PC-3 (cell line): ENCODE results near the gene GLIPR2. TPM values are rescaled to one million over a fixed set of nuclear protein-coding genes. Genes with fewer than 3 reads are reported as not detected.

Source experiments
- ATAC-seq: fragments of 200-7000 bp; cut with Tn5 transposase; 2 replicates; pipeline ENCODE4 v1.9.1; 2020; ENCODE audit warnings: mild to moderate bottlenecking, moderate library complexity
- BruUV-seq: library from RNA; stranded (reverse); fragments of 400-500 nt; replicated peaks from 2 replicates; lab custom pipeline; 2021; lab: Mats Ljungman, UMichigan
- CTCF ChIA-PET: fragments of 300-600 bp; sonication (Branson Sonifier 250); formaldehyde crosslinking; loops from one replicate; lab custom pipeline; 2022; ENCODE audit warnings: antibody characterized with exemption; lab: Charles Lee
- POLR2A ChIA-PET: fragments of 300-600 bp; sonication (Branson Sonifier 250); formaldehyde crosslinking; loops from one replicate; lab custom pipeline; 2022; ENCODE audit warnings: antibody characterized with exemption; ENCODE audit not compliant: unreplicated experiment; lab: Charles Lee
- DNase-seq: peaks from one replicate; pipeline ENCODE4 v3.0.0-alpha.2; 2015
- H2AFZ ChIP-seq: fragments of 300-600 bp; sonication (generic); 2 replicates; pipeline ENCODE4 v1.6.0; 2016; ENCODE audit warnings: antibody characterized with exemption, low read length
- H3F3A ChIP-seq: fragments of 300-600 bp; sonication (generic); one replicate; pipeline ENCODE4 v1.6.0; 2017; ENCODE audit warnings: antibody characterized with exemption, low read length, control low read depth, mild to moderate bottlenecking; ENCODE audit not compliant: unreplicated experiment
- H3K27ac ChIP-seq: fragments of 300-600 bp; sonication (generic); 2 replicates; pipeline ENCODE4 v1.5.1; 2016; ENCODE audit warnings: mild to moderate bottlenecking, low read length
- H3K27me3 ChIP-seq: fragments of 300-600 bp; sonication (generic); 2 replicates; pipeline ENCODE4 v1.6.1; 2016; ENCODE audit warnings: low read length, mixed read lengths
- H3K36me3 ChIP-seq: fragments of 300-600 bp; sonication (generic); 2 replicates; pipeline ENCODE4 v1.6.1; 2016; ENCODE audit warnings: low read depth, mixed run types, low read length, mixed read lengths
- H3K4me1 ChIP-seq: fragments of 300-600 bp; sonication (generic); 2 replicates; pipeline ENCODE4 v1.5.1; 2016; ENCODE audit warnings: low read length; ENCODE audit not compliant: insufficient read depth
- H3K4me2 ChIP-seq: fragments of 300-600 bp; sonication (generic); 2 replicates; pipeline ENCODE4 v1.6.0; 2016; ENCODE audit warnings: low read length
- H3K4me3 ChIP-seq: fragments of 300-600 bp; sonication (generic); 2 replicates; pipeline ENCODE4 v1.5.1; 2016; ENCODE audit warnings: mild to moderate bottlenecking, low read length, mixed read lengths
- H3K79me2 ChIP-seq: fragments of 300-600 bp; sonication (generic); 2 replicates; pipeline ENCODE4 v1.6.1; 2017; ENCODE audit warnings: low read length, mixed read lengths
- H3K9ac ChIP-seq: fragments of 300-600 bp; sonication (generic); 2 replicates; pipeline ENCODE4 v1.6.0; 2016; ENCODE audit warnings: mild to moderate bottlenecking, low read length
- H3K9me2 ChIP-seq: fragments of 300-600 bp; sonication (generic); replicated peaks from 2 replicates; pipeline ENCODE4 v1.6.1; 2016; ENCODE audit warnings: mixed run types, low read length, mixed read lengths
- H3K9me3 ChIP-seq: fragments of 300-600 bp; sonication (generic); 2 replicates; pipeline ENCODE4 v1.6.1; 2016; ENCODE audit warnings: low read length, mixed read lengths
- H4K20me1 ChIP-seq: fragments of 300-600 bp; sonication (generic); 2 replicates; pipeline ENCODE4 v1.6.1; 2016; ENCODE audit warnings: low read length, mixed read lengths
- EZH2 ChIP-seq: fragments of 300-600 bp; sonication (generic); IDR thresholded peaks from one replicate; pipeline ENCODE4 v1.6.1; 2017; ENCODE audit warnings: antibody characterized with exemption, mild to moderate bottlenecking, low read length; ENCODE audit not compliant: unreplicated experiment
- EZH2phosphoT487 ChIP-seq: fragments of 300-600 bp; sonication (generic); IDR thresholded peaks from 2 replicates; pipeline ENCODE4 v1.6.1; 2018; ENCODE audit warnings: mild to moderate bottlenecking, antibody characterized with exemption, low read length, borderline replicate concordance
- intact Hi-C: fragments of 100-400 bp; cut with micrococcal nuclease; formaldehyde crosslinking; loops from 2 replicates; pipeline ENCODE4 v1.9.0; 2023
- total RNA-seq: library from RNA; depleted of rRNA; stranded (reverse); fragments of >200 nt; gene quantifications from 2 replicates; pipeline ENCODE4 v1.2.3, GENCODE V29; 2014; rRNA removed
- TF ChIP-seq, protein P1 (sequence below): fragments of 300-600 bp; sonication (generic); conservative IDR thresholded peaks from 2 replicates; pipeline ENCODE4 v1.5.1; 2017; ENCODE audit warnings: antibody characterized with exemption, low read depth, mild to moderate bottlenecking, low read length

Gene GLIPR2
- total RNA-seq, 1 experiment from 2014 or later: 6.7 TPM

DNA sequence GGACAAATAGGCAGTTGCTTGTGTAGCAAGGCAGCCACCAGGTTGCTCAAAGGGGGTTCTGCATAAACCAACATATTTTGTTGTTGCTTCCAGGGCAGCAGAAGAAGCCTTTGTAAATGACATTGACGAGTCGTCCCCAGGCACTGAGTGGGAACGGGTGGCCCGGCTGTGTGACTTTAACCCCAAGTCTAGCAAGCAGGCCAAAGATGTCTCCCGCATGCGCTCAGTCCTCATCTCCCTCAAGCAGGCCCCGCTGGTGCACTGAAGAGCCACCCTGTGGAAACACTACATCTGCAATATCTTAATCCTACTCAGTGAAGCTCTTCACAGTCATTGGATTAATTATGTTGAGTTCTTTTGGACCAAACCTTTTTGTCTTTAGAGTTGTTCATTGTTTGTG is 75.0 kb downstream of the GLIPR2 start:
- POLR2A ChIA-PET: no interaction called here
- DNase-seq (no peak), ATAC-seq (no peak)
- Histone ChIP-seq H3K79me2 (peaks cover 32% of the 10 kb centered on the region), H3K36me3 (peaks cover 48% of the 10 kb centered on the region), H3K9ac (no peak overlapping the region), H3F3A (no peaks in the 10 kb centered on the region), H2AFZ (no peak overlapping the region), H3K4me1 (peaks cover 18% of the 10 kb centered on the region), H3K4me2 (no peak overlapping the region), H3K27ac (no peak overlapping the region), H3K9me3 (no peaks in the 10 kb centered on the region), H4K20me1 (0 out of 2 replicates have a peak, but pooled peaks cover 7% of the 10 kb centered on the region), H3K27me3 (no peaks in the 10 kb centered on the region), H3K9me2 (no peaks in the 10 kb centered on the region), H3K4me3 (no peak overlapping the region)
- no TSS peak for BruUV-seq
- intact Hi-C loops: no loop called here
- CTCF ChIA-PET: no interaction called here
- TF ChIP-seq EZH2: no peak
- no peak for TF ChIP-seq EZH2phosphoT487
- TF ChIP-seq, protein P1, sequence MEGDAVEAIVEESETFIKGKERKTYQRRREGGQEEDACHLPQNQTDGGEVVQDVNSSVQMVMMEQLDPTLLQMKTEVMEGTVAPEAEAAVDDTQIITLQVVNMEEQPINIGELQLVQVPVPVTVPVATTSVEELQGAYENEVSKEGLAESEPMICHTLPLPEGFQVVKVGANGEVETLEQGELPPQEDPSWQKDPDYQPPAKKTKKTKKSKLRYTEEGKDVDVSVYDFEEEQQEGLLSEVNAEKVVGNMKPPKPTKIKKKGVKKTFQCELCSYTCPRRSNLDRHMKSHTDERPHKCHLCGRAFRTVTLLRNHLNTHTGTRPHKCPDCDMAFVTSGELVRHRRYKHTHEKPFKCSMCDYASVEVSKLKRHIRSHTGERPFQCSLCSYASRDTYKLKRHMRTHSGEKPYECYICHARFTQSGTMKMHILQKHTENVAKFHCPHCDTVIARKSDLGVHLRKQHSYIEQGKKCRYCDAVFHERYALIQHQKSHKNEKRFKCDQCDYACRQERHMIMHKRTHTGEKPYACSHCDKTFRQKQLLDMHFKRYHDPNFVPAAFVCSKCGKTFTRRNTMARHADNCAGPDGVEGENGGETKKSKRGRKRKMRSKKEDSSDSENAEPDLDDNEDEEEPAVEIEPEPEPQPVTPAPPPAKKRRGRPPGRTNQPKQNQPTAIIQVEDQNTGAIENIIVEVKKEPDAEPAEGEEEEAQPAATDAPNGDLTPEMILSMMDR: no peak

DNA sequence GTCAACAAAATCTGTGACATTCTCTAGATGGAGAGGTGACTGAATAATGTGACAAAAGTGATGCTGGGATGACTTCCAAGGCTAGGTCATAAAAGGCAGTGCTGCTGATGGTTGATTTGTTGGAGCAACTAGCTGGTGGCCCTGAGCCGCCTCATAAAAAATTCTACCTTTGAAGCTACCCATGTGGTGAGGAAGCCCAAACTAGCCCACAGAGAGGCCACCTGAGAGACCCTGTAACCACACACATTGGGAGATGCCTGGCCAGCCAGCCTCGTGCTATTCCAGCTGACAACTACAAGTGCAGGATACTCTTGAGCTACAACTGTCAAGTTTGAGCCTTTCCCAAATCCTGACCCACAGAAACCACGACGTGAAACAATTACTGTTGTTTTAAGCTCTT is 76.9 kb downstream of the GLIPR2 start:
- DNase-seq (no peak), ATAC-seq (no peak)
- TF ChIP-seq EZH2 (no peak), EZH2phosphoT487 (no peak)
- TF ChIP-seq, protein P1: no peak
- CTCF ChIA-PET: no interaction called here
- Histone ChIP-seq H3K9ac (no peak overlapping the region), H3K9me2 (no peaks in the 10 kb centered on the region), H3K27me3 (no peaks in the 10 kb centered on the region), H2AFZ (no peak overlapping the region), H3K4me3 (no peak overlapping the region), H3K9me3 (no peaks in the 10 kb centered on the region), H3F3A (no peaks in the 10 kb centered on the region), H3K79me2 (peaks cover 22% of the 10 kb centered on the region), H3K27ac (no peak overlapping the region), H3K4me2 (no peak overlapping the region), H3K36me3 (peaks cover 40% of the 10 kb centered on the region), H3K4me1 (0 out of 2 replicates have a peak, but pooled peaks cover under 1% of the 10 kb centered on the region), H4K20me1 (no peaks in the 10 kb centered on the region)
- no TSS peak for BruUV-seq
- intact Hi-C loops: no loop called here
- POLR2A ChIA-PET: no interaction called here

Other genes starting within 250 kb of the GLIPR2 start
- gene HRCT1, start 230.5 kb upstream of the GLIPR2 start, total RNA-seq: 1.7 TPM in 2 replicates
- 0.35 TPM in 1 of 2 replicates, not detected in the other for gene SPAAR, start 227.2 kb upstream of the GLIPR2 start, total RNA-seq
- gene OR2S2, start 178.6 kb upstream of the GLIPR2 start, total RNA-seq: not detected in 2 replicates
- gene RECK, start 99.8 kb upstream of the GLIPR2 start, total RNA-seq: 3.8 and 5.0 TPM in 2 replicates
- gene CCIN, start 32.7 kb downstream of the GLIPR2 start, total RNA-seq: 0.22 and 0.46 TPM in 2 replicates
- 259 and 266 TPM in 2 replicates for gene CLTA, start 54.2 kb downstream of the GLIPR2 start, total RNA-seq
- gene GNE, start 121.7 kb downstream of the GLIPR2 start, total RNA-seq: 10.2 and 10.9 TPM in 2 replicates